Transverse colon (tissue), 4 donors: ENCODE results near the gene ANKRD11.
"Not testable (repeated sequence)": the region's sequence is repeated elsewhere in the genome, so short reads cannot be mapped to it uniquely, and the experiment has no call there.

Experiments
- EP300 ChIP-seq: sonication (generic); formaldehyde crosslinking; IDR thresholded peaks from one replicate; pipeline ENCODE4 v1.6.1; 2017; ENCODE audit warnings: antibody characterized with exemption, low read depth
- POLR2AphosphoS5 ChIP-seq, 3 donors: sonication (generic); formaldehyde crosslinking; IDR thresholded peaks; one replicate each; pipeline ENCODE4 v1.6.1; 2016; ENCODE audit warnings: antibody characterized with exemption in 3 of 3
- TF ChIP-seq, protein P1 (sequence below), 5 experiments: fragments of 200-600 bp in 3 of 5; fragments of 450-650 bp in 2 of 5; sonication (generic) in 3 of 5; IDR thresholded peaks; 1 replicate in 2 of 5; 2 replicates in 3 of 5; pipeline ENCODE4 v1.5.1; 2016 to 2017; ENCODE audit warnings: antibody characterized with exemption in 5 of 5, inconsistent platforms in 3 of 5, mild to moderate bottlenecking in 2 of 5, moderate library complexity in 1 of 5

DNA sequence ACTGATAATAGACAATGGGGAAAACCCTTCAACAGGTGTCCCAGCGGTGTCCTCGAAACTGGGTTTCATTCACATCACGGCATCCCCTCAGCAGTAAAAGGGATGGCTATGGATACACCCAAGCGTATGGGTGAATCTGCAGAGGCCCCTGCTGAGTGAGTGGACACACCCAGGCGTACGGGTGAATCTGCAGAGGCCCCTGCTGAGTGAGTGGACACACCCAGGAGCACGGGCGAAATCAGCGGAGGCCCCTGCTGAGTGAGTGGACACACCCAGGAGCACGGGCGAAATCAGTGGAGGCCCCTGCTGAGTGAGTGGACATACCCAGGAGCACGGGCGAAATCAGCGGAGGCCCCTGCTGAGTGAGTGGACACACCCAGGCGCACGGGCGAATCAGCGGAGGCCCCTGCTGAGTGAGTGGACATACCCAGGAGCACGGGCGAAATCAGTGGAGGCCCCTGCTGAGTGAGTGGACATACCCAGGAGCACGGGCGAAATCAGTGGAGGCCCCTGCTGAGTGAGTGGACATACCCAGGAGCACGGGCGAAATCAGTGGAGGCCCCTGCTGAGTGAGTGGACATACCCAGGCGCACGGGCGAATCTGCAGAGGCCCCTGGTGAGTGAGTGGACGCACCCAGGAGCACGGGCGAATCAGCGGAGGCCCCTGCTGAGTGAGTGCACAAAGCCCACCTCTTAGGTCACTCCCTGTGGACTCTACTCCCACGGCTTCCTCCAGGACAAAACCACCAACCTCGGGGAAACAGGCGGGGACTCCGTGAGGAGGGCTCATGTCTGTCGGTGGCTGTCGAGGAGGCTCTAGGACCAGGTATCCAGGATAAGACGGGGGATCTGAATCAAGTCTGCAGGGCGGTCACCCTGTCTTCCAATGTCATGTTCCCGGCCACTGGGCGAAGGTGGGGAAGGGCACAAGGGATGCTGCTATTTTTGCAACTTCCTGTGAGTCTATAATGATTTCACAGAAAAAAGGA lies 161.7 kb downstream of the ANKRD11 start:
- TF ChIP-seq, protein P1, sequence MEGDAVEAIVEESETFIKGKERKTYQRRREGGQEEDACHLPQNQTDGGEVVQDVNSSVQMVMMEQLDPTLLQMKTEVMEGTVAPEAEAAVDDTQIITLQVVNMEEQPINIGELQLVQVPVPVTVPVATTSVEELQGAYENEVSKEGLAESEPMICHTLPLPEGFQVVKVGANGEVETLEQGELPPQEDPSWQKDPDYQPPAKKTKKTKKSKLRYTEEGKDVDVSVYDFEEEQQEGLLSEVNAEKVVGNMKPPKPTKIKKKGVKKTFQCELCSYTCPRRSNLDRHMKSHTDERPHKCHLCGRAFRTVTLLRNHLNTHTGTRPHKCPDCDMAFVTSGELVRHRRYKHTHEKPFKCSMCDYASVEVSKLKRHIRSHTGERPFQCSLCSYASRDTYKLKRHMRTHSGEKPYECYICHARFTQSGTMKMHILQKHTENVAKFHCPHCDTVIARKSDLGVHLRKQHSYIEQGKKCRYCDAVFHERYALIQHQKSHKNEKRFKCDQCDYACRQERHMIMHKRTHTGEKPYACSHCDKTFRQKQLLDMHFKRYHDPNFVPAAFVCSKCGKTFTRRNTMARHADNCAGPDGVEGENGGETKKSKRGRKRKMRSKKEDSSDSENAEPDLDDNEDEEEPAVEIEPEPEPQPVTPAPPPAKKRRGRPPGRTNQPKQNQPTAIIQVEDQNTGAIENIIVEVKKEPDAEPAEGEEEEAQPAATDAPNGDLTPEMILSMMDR (IDR thresholded peaks at IDR 0.05): not testable (repeated sequence)
- TF ChIP-seq EP300; POLR2AphosphoS5 (IDR thresholded peaks at IDR 0.05): not testable (repeated sequence)
